RWPE2 (cell line): ENCODE results near the gene SPIRE1.

ENCODE experiments used
- ATAC-seq: fragments of 200-7000 bp; cut with Tn5 transposase; 3 replicates; pipeline ENCODE4 v1.9.1; 2021; ENCODE audit warnings: low read depth
- DNase-seq: peaks from one replicate; pipeline ENCODE4 v3.0.0-alpha.2; 2020; ENCODE audit warnings: low spot score
- H3K27ac ChIP-seq: fragments of 450-650 bp; 2 replicates; pipeline ENCODE4 v1.5.1; 2017; ENCODE audit warnings: mild to moderate bottlenecking; ENCODE audit not compliant: poor library complexity, severe bottlenecking
- H3K27me3 ChIP-seq: fragments of 250-450 bp; sonication (Bioruptor Pico); 2 replicates; pipeline ENCODE4 v1.5.1; 2021; ENCODE audit warnings: mild to moderate bottlenecking, moderate library complexity; ENCODE audit not compliant: insufficient read depth, poor library complexity, severe bottlenecking
- H3K36me3 ChIP-seq: fragments of 250-450 bp; sonication (Bioruptor Pico); 2 replicates; pipeline ENCODE4 v1.5.1; 2020; ENCODE audit warnings: low read depth, mild to moderate bottlenecking, moderate library complexity
- H3K4me1 ChIP-seq: fragments of 250-450 bp; sonication (Bioruptor Pico); 2 replicates; pipeline ENCODE4 v1.5.1; 2021; ENCODE audit warnings: mild to moderate bottlenecking, moderate library complexity; ENCODE audit not compliant: insufficient read depth, poor library complexity, severe bottlenecking
- H3K4me3 ChIP-seq: fragments of 250-450 bp; sonication (Bioruptor Pico); 2 replicates; pipeline ENCODE4 v1.5.1; 2021; ENCODE audit warnings: mild to moderate bottlenecking, moderate library complexity; ENCODE audit not compliant: severe bottlenecking
- H3K9me3 ChIP-seq: fragments of 250-450 bp; sonication (Bioruptor Pico); 2 replicates; pipeline ENCODE4 v1.5.1; 2021; ENCODE audit warnings: mild to moderate bottlenecking, moderate library complexity; ENCODE audit not compliant: severe bottlenecking
- TF ChIP-seq, protein P1 (sequence below): fragments of 450-650 bp; IDR thresholded peaks from one replicate; pipeline ENCODE4 v1.5.1; 2017; ENCODE audit warnings: mild to moderate bottlenecking, moderate library complexity; ENCODE audit not compliant: poor library complexity, severe bottlenecking

SPIRE1 gene

DNA sequence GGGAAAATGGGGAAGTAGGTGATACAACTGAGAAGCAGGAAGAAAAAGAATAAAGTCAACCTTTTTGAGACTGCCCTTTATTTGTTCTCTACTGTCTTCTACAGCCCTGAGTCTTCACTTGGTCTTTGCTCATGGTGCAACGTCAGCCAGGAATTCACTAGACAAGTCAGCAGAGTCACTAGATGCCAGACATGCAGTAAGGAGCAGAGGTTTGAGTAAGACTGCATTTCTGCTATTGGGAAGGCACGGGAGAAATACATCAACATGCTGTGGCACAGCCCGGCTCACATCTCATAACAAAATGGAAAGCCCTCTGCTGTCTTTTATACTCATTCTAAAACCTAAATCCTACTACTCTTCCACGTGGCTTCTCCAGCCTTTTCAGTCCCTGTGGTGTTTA is 183.0 kb downstream of the SPIRE1 start:
- DNase-seq (no peak), ATAC-seq (no peak)
- Histone ChIP-seq H3K4me1 (peaks cover 5% of the 10 kb centered on the region), H3K27me3 (no peaks in the 10 kb centered on the region), H3K27ac (no peak overlapping the region), H3K4me3 (no peak overlapping the region), H3K36me3 (peaks cover 6% of the 10 kb centered on the region), H3K9me3 (no peaks in the 10 kb centered on the region)
- TF ChIP-seq, protein P1, sequence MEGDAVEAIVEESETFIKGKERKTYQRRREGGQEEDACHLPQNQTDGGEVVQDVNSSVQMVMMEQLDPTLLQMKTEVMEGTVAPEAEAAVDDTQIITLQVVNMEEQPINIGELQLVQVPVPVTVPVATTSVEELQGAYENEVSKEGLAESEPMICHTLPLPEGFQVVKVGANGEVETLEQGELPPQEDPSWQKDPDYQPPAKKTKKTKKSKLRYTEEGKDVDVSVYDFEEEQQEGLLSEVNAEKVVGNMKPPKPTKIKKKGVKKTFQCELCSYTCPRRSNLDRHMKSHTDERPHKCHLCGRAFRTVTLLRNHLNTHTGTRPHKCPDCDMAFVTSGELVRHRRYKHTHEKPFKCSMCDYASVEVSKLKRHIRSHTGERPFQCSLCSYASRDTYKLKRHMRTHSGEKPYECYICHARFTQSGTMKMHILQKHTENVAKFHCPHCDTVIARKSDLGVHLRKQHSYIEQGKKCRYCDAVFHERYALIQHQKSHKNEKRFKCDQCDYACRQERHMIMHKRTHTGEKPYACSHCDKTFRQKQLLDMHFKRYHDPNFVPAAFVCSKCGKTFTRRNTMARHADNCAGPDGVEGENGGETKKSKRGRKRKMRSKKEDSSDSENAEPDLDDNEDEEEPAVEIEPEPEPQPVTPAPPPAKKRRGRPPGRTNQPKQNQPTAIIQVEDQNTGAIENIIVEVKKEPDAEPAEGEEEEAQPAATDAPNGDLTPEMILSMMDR = no peak

DNA sequence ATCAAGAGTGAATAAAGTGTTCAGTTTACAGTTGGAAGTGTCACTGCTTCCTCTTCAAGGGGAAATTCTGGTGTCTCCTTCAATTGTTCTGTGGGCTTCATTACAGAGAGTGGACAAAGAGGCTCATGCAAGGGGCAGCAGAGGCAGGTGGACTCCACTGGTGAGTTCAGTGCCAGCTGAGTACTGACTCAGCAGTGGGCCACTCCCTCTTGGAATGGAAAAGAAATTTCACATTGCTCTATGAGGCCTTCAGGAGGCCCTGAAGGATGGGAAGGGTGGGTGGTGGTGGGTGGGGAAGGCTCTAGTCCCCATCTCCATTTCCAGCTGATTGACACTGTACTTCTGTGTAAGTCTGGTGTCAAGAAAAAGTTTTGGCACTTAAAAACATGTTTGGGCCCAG is 183.8 kb downstream of the SPIRE1 start:
- Histone ChIP-seq H3K4me1 (peaks cover 5% of the 10 kb centered on the region), H3K36me3 (peaks cover 4% of the 10 kb centered on the region), H3K4me3 (no peak overlapping the region), H3K27ac (no peak overlapping the region), H3K27me3 (no peaks in the 10 kb centered on the region), H3K9me3 (no peaks in the 10 kb centered on the region)
- TF ChIP-seq, protein P1 = no peak
- DNase-seq (no peak), ATAC-seq (peak; percentile 26; the same call in 1 of the 3 replicates)

DNA sequence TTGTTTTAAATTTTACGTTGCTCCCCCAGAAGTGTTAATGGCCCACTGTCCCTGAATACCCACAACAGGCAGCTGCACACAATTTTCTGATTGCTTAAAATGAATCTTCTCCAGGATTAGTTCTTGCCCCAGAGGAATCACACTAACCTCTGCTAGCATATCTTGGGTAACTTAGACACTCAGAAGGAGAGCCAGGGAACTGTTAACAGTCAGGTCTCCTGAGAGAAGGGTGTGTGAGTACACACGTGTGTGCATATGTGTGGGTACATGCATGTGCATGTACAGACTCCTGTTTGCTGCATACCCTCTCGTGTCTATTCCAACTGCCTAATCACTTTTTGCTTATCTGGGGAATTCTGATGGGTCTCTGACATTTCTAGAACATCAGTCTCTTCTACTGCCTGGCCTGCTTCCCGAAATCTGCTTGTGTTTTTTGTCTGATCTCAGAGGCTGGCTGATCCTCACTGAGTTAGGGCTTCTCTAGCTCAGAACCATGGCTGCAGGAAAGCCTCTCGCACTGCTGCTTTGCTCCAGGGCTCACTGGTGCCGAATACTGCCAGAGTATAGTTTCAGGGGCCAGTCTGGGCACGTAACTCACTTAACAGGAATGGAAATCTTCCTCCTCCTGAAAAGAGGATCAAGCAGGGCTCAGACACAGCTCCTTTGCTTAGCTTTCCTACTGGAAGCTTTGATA is 187.4 kb downstream of the SPIRE1 start:
- ATAC-seq (peak; percentile 83), DNase-seq (no peak)
- Histone ChIP-seq H3K9me3 (no peaks in the 10 kb centered on the region), H3K4me1 (peaks cover 5% of the 10 kb centered on the region), H3K27me3 (no peaks in the 10 kb centered on the region), H3K4me3 (no peak overlapping the region), H3K36me3 (no peaks in the 10 kb centered on the region), H3K27ac (no peak overlapping the region)
- TF ChIP-seq, protein P1 = no peak

DNA sequence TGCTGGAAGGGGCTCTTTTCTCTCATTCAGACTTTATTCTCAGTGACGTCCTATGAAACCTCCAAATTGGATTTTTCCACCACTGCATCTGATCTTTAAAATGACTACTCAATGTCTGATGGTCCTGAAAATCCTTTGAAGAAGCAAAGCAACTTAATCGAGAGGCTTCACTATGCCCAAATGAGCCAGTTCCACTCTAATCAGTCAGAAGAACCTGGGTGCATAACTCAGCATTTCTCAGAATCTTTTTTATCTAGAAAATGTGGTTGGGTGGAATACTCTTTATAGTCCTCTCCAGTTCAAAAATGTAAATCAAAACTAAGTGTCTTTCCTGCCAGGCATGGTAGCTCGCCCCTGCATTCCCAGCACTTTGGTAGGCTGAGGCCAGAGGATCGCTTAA is 189.5 kb downstream of the SPIRE1 start:
- H3K4me3 ChIP-seq = no peak overlapping the region
- TF ChIP-seq, protein P1 = no peak
- ATAC-seq = no peak
- H3K27ac ChIP-seq = no peak overlapping the region
- H3K27me3 ChIP-seq = no peaks in the 10 kb centered on the region
- H3K36me3 ChIP-seq = peaks cover 12% of the 10 kb centered on the region
- peaks cover 5% of the 10 kb centered on the region for H3K4me1 ChIP-seq
- DNase-seq = no peak
- no peaks in the 10 kb centered on the region for H3K9me3 ChIP-seq

- TF ChIP-seq, protein P1 = no peak
- H3K4me3 ChIP-seq = no peak overlapping the region
- no peaks in the 10 kb centered on the region for H3K9me3 ChIP-seq
- H3K27me3 ChIP-seq = no peaks in the 10 kb centered on the region
- no peak for ATAC-seq
- H3K27ac ChIP-seq = no peak overlapping the region
- H3K4me1 ChIP-seq = no peaks in the 10 kb centered on the region
- H3K36me3 ChIP-seq = peaks cover 34% of the 10 kb centered on the region
- DNase-seq = no peak
These were observed 193.2 kb downstream of the SPIRE1 start for GRCh38 chr18:12464731-12465130.
